ENCODE results near the gene CCDC197. TPM values are rescaled to one million over a fixed set of nuclear protein-coding genes. Genes with fewer than 3 reads are reported as not detected.
A peak's percentile ranks its signal among the peaks of the same experiment; 100 is the strongest.

The CCDC197 gene
- total and polyA plus RNA-seq, 5 donors from 2014 or later, result not detected

- peaks cover 3% of the 10 kb centered on the region for H3K36me3 Mint-ChIP-seq
These were observed 21.2 kb upstream of the CCDC197 start for GRCh38 chr14:93975791-93976476.

GRCh38 chr14:93976477-93977057, 20.5 kb upstream of the CCDC197 start, which contains the start of gene ASB2:
TSS of gene ASB2 (minus strand) at chr14:93976570. CDS start at chr14:93964539, 12,031 bp downstream.
- H3K4me1 ChIP-seq (ENCODE audit: control insufficient read depth, insufficient read depth, low read length, poor library complexity, severe bottlenecking), result peaks cover 45% of the 10 kb centered on the region
- ATAC-seq (ENCODE audit: low read depth in 2 of 2), result no peak
- DNase-seq, result peak in 1 of 3 donors; percentile 53

More at GRCh38 chr14:93975791-93976476, 21.2 kb upstream of the CCDC197 start:
- no peak overlapping the region for H3K27ac ChIP-seq (ENCODE audit: insufficient read depth, low read length, poor library complexity, severe bottlenecking)
- Mint-ChIP-seq H3K9me3 (peaks cover 0 to 19% (median 6%) of the 10 kb centered on the region in 7 donors), H3K4me3 (peak overlapping the region; percentile 11 to 67 (median 38)), H3K27me3 (peaks cover 10% of the 10 kb centered on the region), H3K4me1 (peaks cover 24 to 69% (median 45%) of the 10 kb centered on the region in 4 donors), H3K27ac (peak overlapping the region; percentile 31 to 92 (median 81))
- no peak for ATAC-seq (ENCODE audit: low read depth in 2 of 2)
- H3K27me3 ChIP-seq (ENCODE audit: control insufficient read depth, insufficient read depth, low read length), result no peaks in the 10 kb centered on the region
- peak overlapping the region; percentile 76 for H3K4me3 ChIP-seq (ENCODE audit: low read depth, low read length)
- H3K36me3 ChIP-seq (ENCODE audit: control insufficient read depth, insufficient read depth, low read length), result no peaks in the 10 kb centered on the region
- DNase-seq, result peak in 1 of 3 donors; percentile 76
- H3K4me1 ChIP-seq (ENCODE audit: control insufficient read depth, insufficient read depth, low read length, poor library complexity, severe bottlenecking), result peaks cover 51% of the 10 kb centered on the region
- peaks cover 3 to 12% of the 10 kb centered on the region in 2 experiments for H3K9me3 ChIP-seq (ENCODE audit: control insufficient read depth in 2 of 2, low read length in 2 of 2)

GRCh38 chr14:93977171-93977570, 19.9 kb upstream of the CCDC197 start:
- H3K4me3 Mint-ChIP-seq, result peak overlapping the region in 1 of 4 donors; percentile 60
- H3K4me1 ChIP-seq (ENCODE audit: control insufficient read depth, insufficient read depth, low read length, poor library complexity, severe bottlenecking), result peaks cover 40% of the 10 kb centered on the region

More at GRCh38 chr14:93976477-93977057, 20.5 kb upstream of the CCDC197 start, which contains the start of gene ASB2:
- Mint-ChIP-seq H3K36me3 (peaks cover 3% of the 10 kb centered on the region), H3K27ac (peak within 1 kb of the TSS; percentile 68 to 98 (median 92)), H3K9me3 (peaks cover 0 to 19% (median 6%) of the 10 kb centered on the region in 7 donors), H3K4me1 (peaks cover 22 to 64% (median 41%) of the 10 kb centered on the region in 4 donors), H3K27me3 (peaks cover 10% of the 10 kb centered on the region), H3K4me3 (peak within 1 kb of the TSS; percentile 11 to 67 (median 38))
- peak within 1 kb of the TSS; percentile 76 for H3K4me3 ChIP-seq (ENCODE audit: low read depth, low read length)
- peak within 1 kb of the TSS; percentile 67 for H3K27ac ChIP-seq (ENCODE audit: insufficient read depth, low read length, poor library complexity, severe bottlenecking)
- no peaks in the 10 kb centered on the region for H3K27me3 ChIP-seq (ENCODE audit: control insufficient read depth, insufficient read depth, low read length)
- H3K9me3 ChIP-seq (ENCODE audit: control insufficient read depth in 2 of 2, low read length in 2 of 2), result peaks cover 3 to 12% of the 10 kb centered on the region in 2 experiments
- H3K36me3 ChIP-seq (ENCODE audit: control insufficient read depth, insufficient read depth, low read length), result no peaks in the 10 kb centered on the region

GRCh38 chr14:93977790-93978581, 19.1 kb upstream of the CCDC197 start:
- Mint-ChIP-seq H3K9me3 (peaks cover 0 to 19% (median 6%) of the 10 kb centered on the region in 7 donors), H3K4me3 (peak overlapping the region; percentile 63 to 85 (median 67)), H3K4me1 (peaks cover 19 to 55% (median 37%) of the 10 kb centered on the region in 4 donors), H3K36me3 (peaks cover 3% of the 10 kb centered on the region), H3K27me3 (peaks cover 10% of the 10 kb centered on the region), H3K27ac (peak overlapping the region; percentile 72 to 92 (median 91))
- ATAC-seq (ENCODE audit: low read depth in 2 of 2) (peak; percentile 92), DNase-seq (peak; percentile 50 to 96 (median 87))
- Histone ChIP-seq H3K27ac (ENCODE audit: insufficient read depth, low read length, poor library complexity, severe bottlenecking) (peak overlapping the region; percentile 67), H3K36me3 (ENCODE audit: control insufficient read depth, insufficient read depth, low read length) (no peaks in the 10 kb centered on the region), H3K4me1 (ENCODE audit: control insufficient read depth, insufficient read depth, low read length, poor library complexity, severe bottlenecking) (peaks cover 38% of the 10 kb centered on the region), H3K4me3 (ENCODE audit: low read depth, low read length) (peak overlapping the region; percentile 21), H3K9me3 (ENCODE audit: control insufficient read depth in 2 of 2, low read length in 2 of 2) (peaks cover 3 to 12% of the 10 kb centered on the region in 2 experiments), H3K27me3 (ENCODE audit: control insufficient read depth, insufficient read depth, low read length) (no peaks in the 10 kb centered on the region)

More at GRCh38 chr14:93977171-93977570, 19.9 kb upstream of the CCDC197 start:
- Histone ChIP-seq H3K27me3 (ENCODE audit: control insufficient read depth, insufficient read depth, low read length) (no peaks in the 10 kb centered on the region), H3K4me3 (ENCODE audit: low read depth, low read length) (peak overlapping the region; percentile 76), H3K36me3 (ENCODE audit: control insufficient read depth, insufficient read depth, low read length) (no peaks in the 10 kb centered on the region), H3K27ac (ENCODE audit: insufficient read depth, low read length, poor library complexity, severe bottlenecking) (peak overlapping the region; percentile 67), H3K9me3 (ENCODE audit: control insufficient read depth in 2 of 2, low read length in 2 of 2) (peaks cover 3 to 12% of the 10 kb centered on the region in 2 experiments)
- no peak for DNase-seq
- H3K27ac Mint-ChIP-seq, result peak overlapping the region; percentile 68 to 98 (median 92)
- H3K27me3 Mint-ChIP-seq, result peaks cover 10% of the 10 kb centered on the region
- peaks cover 3% of the 10 kb centered on the region for H3K36me3 Mint-ChIP-seq
- ATAC-seq (ENCODE audit: low read depth in 2 of 2), result no peak
- peaks cover 19 to 60% (median 37%) of the 10 kb centered on the region in 4 donors for H3K4me1 Mint-ChIP-seq
- H3K9me3 Mint-ChIP-seq, result peaks cover 0 to 19% (median 6%) of the 10 kb centered on the region in 7 donors

- Mint-ChIP-seq H3K4me3 (peak overlapping the region; percentile 63 to 85 (median 67)), H3K27ac (peak overlapping the region; percentile 72 to 92 (median 91)), H3K36me3 (peaks cover 3% of the 10 kb centered on the region), H3K9me3 (peaks cover 0 to 19% (median 6%) of the 10 kb centered on the region in 7 donors), H3K4me1 (peaks cover 19 to 55% (median 37%) of the 10 kb centered on the region in 4 donors), H3K27me3 (peaks cover 13% of the 10 kb centered on the region)
- H3K27me3 ChIP-seq (ENCODE audit: control insufficient read depth, insufficient read depth, low read length), result no peaks in the 10 kb centered on the region
- peak overlapping the region; percentile 67 for H3K27ac ChIP-seq (ENCODE audit: insufficient read depth, low read length, poor library complexity, severe bottlenecking)
- H3K4me3 ChIP-seq (ENCODE audit: low read depth, low read length), result peak overlapping the region; percentile 21
- ATAC-seq (ENCODE audit: low read depth in 2 of 2) (no peak), DNase-seq (no peak)
- H3K36me3 ChIP-seq (ENCODE audit: control insufficient read depth, insufficient read depth, low read length), result no peaks in the 10 kb centered on the region
- peaks cover 38% of the 10 kb centered on the region for H3K4me1 ChIP-seq (ENCODE audit: control insufficient read depth, insufficient read depth, low read length, poor library complexity, severe bottlenecking)
- H3K9me3 ChIP-seq (ENCODE audit: control insufficient read depth in 2 of 2, low read length in 2 of 2), result peaks cover 3 to 12% of the 10 kb centered on the region in 2 experiments
These were observed 18.4 kb upstream of the CCDC197 start for GRCh38 chr14:93978735-93979134.

GRCh38 chr14:93980456-93981201, 16.5 kb upstream of the CCDC197 start:
- Mint-ChIP-seq H3K4me1 (peaks cover 19 to 51% (median 35%) of the 10 kb centered on the region in 4 donors), H3K9me3 (peaks cover 0 to 19% (median 6%) of the 10 kb centered on the region in 7 donors), H3K27ac (peak overlapping the region in 1 of 3 donors; percentile 65)

More at GRCh38 chr14:93980456-93981201, 16.5 kb upstream of the CCDC197 start:
- ATAC-seq (ENCODE audit: low read depth in 2 of 2) (no peak), DNase-seq (no peak)
- Mint-ChIP-seq H3K36me3 (peaks cover 3% of the 10 kb centered on the region), H3K27me3 (peaks cover 17% of the 10 kb centered on the region), H3K4me3 (peak overlapping the region in 1 of 4 donors; percentile 43)
- Histone ChIP-seq H3K27me3 (ENCODE audit: control insufficient read depth, insufficient read depth, low read length) (no peaks in the 10 kb centered on the region), H3K4me1 (ENCODE audit: control insufficient read depth, insufficient read depth, low read length, poor library complexity, severe bottlenecking) (peaks cover 36% of the 10 kb centered on the region), H3K27ac (ENCODE audit: insufficient read depth, low read length, poor library complexity, severe bottlenecking) (no peak overlapping the region), H3K9me3 (ENCODE audit: control insufficient read depth in 2 of 2, low read length in 2 of 2) (peaks cover 3 to 12% of the 10 kb centered on the region in 2 experiments), H3K4me3 (ENCODE audit: low read depth, low read length) (no peak overlapping the region), H3K36me3 (ENCODE audit: control insufficient read depth, insufficient read depth, low read length) (no peaks in the 10 kb centered on the region)

Data from CD4-positive, CD25-positive, alpha-beta regulatory T cell (primary cell).